Mucosa of rectum (tissue), 2 donors: Measurements from ENCODE around the gene ETNK1.
"Not testable (repeated sequence)": the region's sequence is repeated elsewhere in the genome, so short reads cannot be mapped to it uniquely, and the experiment has no call there.

Experiments
- H3K27ac ChIP-seq, 2 donors: one replicate each; pipeline ENCODE4 v1.7.0; 2013; ENCODE audit warnings: inconsistent platforms in 2 of 2, low read depth in 2 of 2, low read length in 2 of 2
- H3K27me3 ChIP-seq, 2 donors: one replicate each; pipeline ENCODE4 v1.7.0; 2013; ENCODE audit warnings: low read length in 2 of 2; ENCODE audit not compliant: control insufficient read depth in 2 of 2, insufficient read depth in 2 of 2
- H3K36me3 ChIP-seq, 2 donors: one replicate each; pipeline ENCODE4 v1.7.0; 2013; ENCODE audit warnings: low read length in 2 of 2; ENCODE audit not compliant: control insufficient read depth in 2 of 2, insufficient read depth in 2 of 2
- H3K4me1 ChIP-seq, 2 donors: one replicate each; pipeline ENCODE4 v1.7.0; 2013; ENCODE audit warnings: low read length in 2 of 2, mild to moderate bottlenecking in 1 of 2; ENCODE audit not compliant: control insufficient read depth in 2 of 2, insufficient read depth in 2 of 2
- H3K4me3 ChIP-seq, 2 donors: one replicate each; pipeline ENCODE4 v1.7.0; 2013; ENCODE audit warnings: low read length in 2 of 2
- H3K9ac ChIP-seq, 2 donors: one replicate each; pipeline ENCODE4 v1.7.0; 2013; ENCODE audit warnings: low read length in 2 of 2, low read depth in 1 of 2, mild to moderate bottlenecking in 1 of 2
- H3K9me3 ChIP-seq, 2 donors: one replicate each; pipeline ENCODE4 v1.7.0; 2013; ENCODE audit warnings: low read length in 2 of 2; ENCODE audit not compliant: control insufficient read depth in 2 of 2
- donor health status: healthy.
- donor health status: Normal muscosa, but diverticular disease.

The ETNK1 gene

DNA sequence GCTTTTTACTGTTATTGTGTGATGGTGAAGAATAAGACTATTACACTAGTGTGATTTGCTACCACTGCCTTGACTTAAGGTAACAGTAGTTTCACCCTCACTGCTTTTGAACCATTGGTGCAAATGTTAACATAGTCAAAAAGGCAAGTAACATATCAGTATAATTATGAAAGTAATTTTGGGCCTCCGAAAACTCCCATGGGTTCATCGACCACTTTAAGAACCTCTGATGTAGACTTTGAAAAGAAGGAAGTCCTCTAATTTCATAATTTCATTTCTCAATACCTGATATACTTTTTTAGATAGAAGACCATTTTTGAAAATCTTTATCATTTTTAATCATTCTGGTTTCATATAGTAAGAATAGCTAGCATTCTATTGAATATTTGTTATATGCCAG, 57.7 kb downstream of the ETNK1 start:
- peaks cover 0 to 10% of the 10 kb centered on the region in 2 donors for H3K4me1 ChIP-seq
- peaks cover 6 to 10% of the 10 kb centered on the region in 2 donors for H3K36me3 ChIP-seq
- no peak overlapping the region for H3K9ac ChIP-seq
- no peaks in the 10 kb centered on the region for H3K9me3 ChIP-seq
- no peak overlapping the region for H3K27ac ChIP-seq
- no peak overlapping the region for H3K4me3 ChIP-seq
- no peaks in the 10 kb centered on the region for H3K27me3 ChIP-seq

DNA sequence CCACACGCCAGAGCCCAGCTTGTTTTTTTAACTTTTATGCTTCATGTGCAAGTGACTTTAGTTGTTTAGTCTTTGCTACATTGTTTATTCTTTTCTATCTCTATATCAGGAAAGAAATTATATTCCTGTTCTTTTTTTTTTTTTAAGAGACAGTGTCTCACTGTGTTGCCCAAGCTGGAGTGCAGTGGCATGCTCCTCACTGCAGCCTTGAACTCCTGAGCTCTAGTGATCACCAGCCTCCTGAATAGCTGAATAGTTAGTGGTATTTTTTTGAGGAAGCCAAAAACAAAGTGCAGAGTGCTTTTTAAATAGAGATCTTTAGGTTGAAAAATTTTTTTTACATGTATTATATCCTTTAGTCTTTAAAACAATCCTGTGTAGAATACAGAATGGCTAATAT, 58.2 kb downstream of the ETNK1 start:
- Histone ChIP-seq H3K27ac (no peak overlapping the region), H3K27me3 (no peaks in the 10 kb centered on the region), H3K4me3 (no peak overlapping the region), H3K9ac (no peak overlapping the region), H3K4me1 (peaks cover 0 to 6% of the 10 kb centered on the region in 2 donors), H3K9me3 (no peaks in the 10 kb centered on the region), H3K36me3 (peaks cover 6 to 10% of the 10 kb centered on the region in 2 donors)

DNA sequence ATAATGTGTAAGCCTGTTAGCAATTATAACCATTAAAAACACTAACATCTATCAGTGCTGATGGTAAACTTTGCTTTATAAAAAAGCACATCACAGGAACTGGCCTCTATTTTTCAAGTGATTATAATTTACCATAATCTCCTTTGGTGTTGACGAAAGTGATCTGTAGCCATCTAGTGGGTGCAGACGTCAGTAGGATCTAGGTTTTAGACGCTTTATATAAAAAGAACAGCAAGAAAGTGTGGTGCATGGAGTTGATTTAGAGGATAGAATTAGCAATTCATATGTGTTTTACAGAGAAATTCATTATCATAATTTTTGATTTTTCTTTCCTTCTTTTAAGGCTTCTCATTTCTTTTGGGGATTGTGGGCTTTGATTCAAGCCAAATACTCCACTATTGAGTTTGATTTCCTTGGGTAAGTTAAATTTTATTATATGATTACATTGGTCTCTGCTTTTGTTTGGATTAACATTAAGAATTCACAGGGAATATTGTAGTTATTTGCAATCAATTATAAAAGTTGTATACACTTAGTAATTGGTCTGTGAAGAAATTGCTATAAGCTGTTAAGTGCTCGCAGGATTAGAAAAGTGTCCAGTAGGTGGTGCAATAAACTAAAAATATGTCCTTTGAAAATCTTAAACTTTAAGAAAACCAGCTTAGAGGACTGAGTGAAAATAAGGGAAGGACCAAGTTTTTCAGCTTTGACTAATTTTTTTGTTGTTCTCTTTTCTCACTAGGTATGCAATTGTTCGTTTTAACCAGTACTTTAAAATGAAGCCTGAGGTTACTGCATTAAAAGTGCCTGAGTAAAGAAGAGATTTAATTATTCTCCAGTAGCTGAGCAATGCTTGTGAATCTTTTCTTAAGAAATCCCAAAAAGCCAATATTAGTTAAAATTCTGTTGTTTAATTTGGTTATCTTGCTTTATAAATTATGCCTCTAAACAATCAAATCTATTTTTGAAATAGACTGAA, 59.5 kb downstream of the ETNK1 start:
- peaks cover 0 to 2% of the 10 kb centered on the region in 2 donors for H3K4me1 ChIP-seq
- H3K27ac ChIP-seq, result no peak overlapping the region
- H3K9me3 ChIP-seq, result no peaks in the 10 kb centered on the region
- H3K9ac ChIP-seq, result no peak overlapping the region
- H3K4me3 ChIP-seq, result no peak overlapping the region
- H3K27me3 ChIP-seq, result no peaks in the 10 kb centered on the region
- peaks cover under 1 to 6% of the 10 kb centered on the region in 2 donors for H3K36me3 ChIP-seq

DNA sequence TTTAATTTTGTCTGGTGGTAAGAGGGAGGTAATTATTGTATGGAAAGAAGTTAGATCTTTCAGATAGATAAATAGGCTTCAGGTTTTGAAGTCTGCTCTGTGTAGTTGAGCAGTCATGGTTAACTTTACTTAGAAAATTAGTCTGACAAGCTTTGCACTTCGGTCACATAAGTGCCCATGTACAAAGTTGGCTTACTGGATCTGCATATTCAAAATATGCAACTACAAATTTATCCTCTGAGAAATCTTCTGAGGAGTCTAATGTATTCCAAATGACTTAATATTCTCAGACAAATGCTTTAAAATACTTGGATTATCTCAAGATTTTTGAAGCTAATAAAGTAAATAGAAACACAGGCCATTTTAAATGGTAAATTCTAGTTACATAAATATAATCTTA, 61.2 kb downstream of the ETNK1 start:
- H3K27ac ChIP-seq, result no peak overlapping the region
- no peaks in the 10 kb centered on the region for H3K36me3 ChIP-seq

DNA sequence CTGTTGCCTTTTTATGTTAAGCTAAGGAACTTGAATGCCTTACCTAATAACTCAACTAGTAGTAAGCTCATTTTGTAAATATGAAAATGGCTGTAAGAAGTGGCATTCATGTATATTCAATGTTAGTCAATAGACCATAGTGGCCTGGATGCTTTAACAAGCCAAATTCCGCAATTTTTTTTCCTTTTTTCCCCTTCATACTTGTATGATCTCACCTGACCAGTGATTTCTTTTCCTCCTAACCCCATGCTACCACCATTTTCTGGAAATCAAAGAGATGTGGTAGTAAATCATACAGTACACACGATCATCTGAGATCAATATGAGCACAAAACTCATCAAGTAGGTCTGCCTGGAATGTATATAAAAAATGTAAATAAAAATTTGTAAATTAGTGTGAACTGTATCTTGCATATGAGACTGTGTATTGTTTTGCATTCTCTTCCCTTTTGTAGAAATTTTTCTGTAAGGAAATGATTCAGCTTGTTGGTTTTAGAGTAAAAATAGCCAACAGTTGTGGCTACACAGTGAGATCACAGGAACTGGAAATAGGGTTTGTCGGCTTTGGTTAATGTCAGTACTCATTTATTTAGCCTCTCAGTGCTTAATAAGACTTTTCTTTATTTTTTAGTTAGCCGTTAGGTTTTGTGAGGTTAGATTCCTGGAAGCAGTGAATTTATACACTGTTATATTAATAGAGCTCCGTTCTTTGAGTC, 62.5 kb downstream of the ETNK1 start:
- Histone ChIP-seq H3K36me3 (no peaks in the 10 kb centered on the region), H3K4me3 (no peak overlapping the region), H3K9me3 (no peaks in the 10 kb centered on the region), H3K9ac (no peak overlapping the region), H3K27ac (no peak overlapping the region), H3K4me1 (no peaks in the 10 kb centered on the region), H3K27me3 (no peaks in the 10 kb centered on the region)

More for the DNA sequence above, 61.2 kb downstream of the ETNK1 start:
- Histone ChIP-seq H3K27me3 (no peaks in the 10 kb centered on the region), H3K4me1 (no peaks in the 10 kb centered on the region), H3K4me3 (no peak overlapping the region), H3K9ac (no peak overlapping the region), H3K9me3 (no peaks in the 10 kb centered on the region)

DNA sequence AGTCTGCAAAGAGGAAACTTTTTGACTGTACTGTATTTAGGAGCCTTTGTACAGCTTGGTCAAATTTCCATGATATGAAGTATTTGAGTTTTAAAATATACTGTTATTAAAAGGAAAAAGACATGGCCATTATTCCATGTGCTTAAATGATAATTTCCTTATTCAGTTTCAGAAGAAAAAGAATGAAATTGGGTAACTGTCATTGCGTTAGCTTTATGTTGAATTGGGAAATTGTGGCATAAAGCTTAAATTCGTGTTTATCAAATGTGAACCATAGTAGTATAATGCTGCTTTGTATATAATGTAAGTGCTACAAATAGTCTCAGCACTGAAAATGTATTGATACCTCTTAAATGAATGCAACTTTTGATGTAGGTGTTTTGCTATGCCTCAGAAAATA, 64.9 kb downstream of the ETNK1 start:
- Histone ChIP-seq H3K9me3 (no peaks in the 10 kb centered on the region), H3K4me1 (no peaks in the 10 kb centered on the region), H3K9ac (no peak overlapping the region), H3K27ac (no peak overlapping the region), H3K27me3 (no peaks in the 10 kb centered on the region), H3K4me3 (no peak overlapping the region), H3K36me3 (no peaks in the 10 kb centered on the region)

DNA sequence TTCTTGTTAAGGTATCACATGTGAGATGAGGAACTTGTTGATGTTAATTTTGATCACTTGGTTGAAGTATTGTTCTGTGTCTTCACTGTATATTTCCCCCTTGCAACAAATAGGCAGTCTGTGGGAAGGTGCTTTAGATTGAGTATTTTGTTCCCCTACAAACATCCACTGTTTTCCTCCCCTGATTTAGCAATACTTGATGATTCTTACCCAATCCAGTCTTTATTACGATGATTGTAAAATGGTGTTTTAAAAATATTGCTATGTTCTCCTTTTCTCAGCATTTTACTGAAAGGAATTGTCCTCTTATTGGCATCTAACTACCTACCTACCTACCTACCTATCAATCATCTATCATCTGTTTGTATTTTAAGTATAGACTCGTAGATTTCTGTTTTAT, 66.3 kb downstream of the ETNK1 start:
- Histone ChIP-seq H3K9me3 (no peaks in the 10 kb centered on the region), H3K9ac (no peak overlapping the region), H3K4me3 (no peak overlapping the region), H3K4me1 (no peaks in the 10 kb centered on the region), H3K27me3 (no peaks in the 10 kb centered on the region), H3K27ac (no peak overlapping the region), H3K36me3 (no peaks in the 10 kb centered on the region)

DNA sequence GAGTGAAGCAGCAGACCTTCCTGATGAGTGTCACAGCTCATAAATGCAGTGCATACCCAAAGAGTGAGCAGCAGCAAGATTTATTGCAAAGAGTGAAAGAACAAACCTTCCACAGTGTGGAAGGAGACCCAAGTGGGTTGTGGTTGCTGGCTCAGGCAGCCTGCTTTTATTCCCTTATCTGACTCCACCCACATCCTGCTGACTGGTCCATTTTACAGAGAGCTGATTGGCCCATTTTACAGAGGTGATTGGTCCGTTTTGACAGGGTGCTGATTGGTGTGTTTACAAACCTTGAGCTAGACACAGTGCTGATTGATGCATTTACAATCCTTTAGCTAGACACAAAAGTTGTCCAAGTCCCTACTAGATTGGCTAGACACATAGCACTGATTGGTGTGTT, 67.5 kb downstream of the ETNK1 start:
- H3K27me3 ChIP-seq, H3K4me1 ChIP-seq, H3K4me3 ChIP-seq: not testable (repeated sequence)

DNA sequence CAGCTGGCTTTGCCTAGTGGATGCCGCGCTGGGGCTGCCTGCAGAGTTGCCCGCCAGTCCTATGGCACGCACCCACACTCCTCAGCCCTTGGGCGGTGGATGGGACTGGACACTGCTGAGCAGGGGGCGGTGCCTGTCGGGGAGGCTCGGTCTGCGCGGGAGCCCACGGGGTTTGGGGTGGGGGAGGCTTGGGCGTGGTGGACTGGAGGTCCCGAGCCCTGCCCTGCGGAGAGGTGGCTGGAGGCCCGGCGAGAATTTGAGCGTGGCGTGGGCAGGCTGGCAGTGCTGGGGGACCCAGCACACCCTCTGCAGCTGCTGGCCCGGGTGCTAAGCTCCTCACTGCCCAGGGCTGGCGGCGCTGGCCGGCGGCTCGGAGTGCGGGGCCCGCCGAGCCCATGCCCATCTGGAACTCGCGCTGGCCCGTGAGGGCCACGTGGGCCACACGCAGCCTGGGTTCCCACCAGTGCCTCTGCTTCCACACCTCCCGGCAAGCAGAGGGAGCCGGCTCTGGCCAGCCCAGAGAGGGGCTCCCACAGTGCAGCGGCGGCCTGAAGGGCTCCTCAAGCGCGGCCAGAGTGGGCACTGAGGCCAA, 68.1 kb downstream of the ETNK1 start:
- H3K4me1 ChIP-seq, result no peaks in the 10 kb centered on the region

More for the DNA sequence above, 67.5 kb downstream of the ETNK1 start:
- H3K9ac ChIP-seq, H3K27ac ChIP-seq, H3K9me3 ChIP-seq, H3K36me3 ChIP-seq: not testable (repeated sequence)

DNA sequence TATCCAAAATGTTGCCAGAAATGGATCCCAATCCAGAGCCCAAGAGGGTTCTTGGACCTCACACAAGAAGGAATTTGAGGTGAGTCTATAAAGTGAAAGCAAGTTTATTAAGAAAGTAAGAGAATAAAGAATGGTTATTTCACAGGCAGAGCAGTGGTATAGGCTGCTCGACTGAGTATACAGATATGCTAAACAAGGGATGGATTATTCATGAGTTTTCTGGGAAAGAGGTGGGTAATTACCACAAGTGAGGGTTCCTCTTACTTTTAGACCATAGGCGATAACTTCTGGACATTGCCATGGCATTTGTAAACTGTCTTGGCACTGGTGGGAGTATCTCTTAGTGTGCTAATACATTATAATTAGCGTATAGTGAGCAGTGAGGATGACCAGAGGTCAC, 73.6 kb downstream of the ETNK1 start:
- H3K27ac ChIP-seq, result no peak overlapping the region
- no peak overlapping the region for H3K4me3 ChIP-seq
- H3K9ac ChIP-seq, result no peak overlapping the region
- H3K4me1 ChIP-seq, result no peaks in the 10 kb centered on the region
- no peaks in the 10 kb centered on the region for H3K27me3 ChIP-seq
- no peaks in the 10 kb centered on the region for H3K36me3 ChIP-seq
- no peaks in the 10 kb centered on the region for H3K9me3 ChIP-seq

More for the DNA sequence above, 68.1 kb downstream of the ETNK1 start:
- Histone ChIP-seq H3K4me3 (no peak overlapping the region), H3K36me3 (no peaks in the 10 kb centered on the region), H3K9ac (no peak overlapping the region), H3K27ac (no peak overlapping the region), H3K9me3 (no peaks in the 10 kb centered on the region), H3K27me3 (no peaks in the 10 kb centered on the region)
